IMR-90 (cell line): ENCODE measurements around the gene PRLR. TPM values are rescaled to one million over a fixed set of nuclear protein-coding genes. Genes with fewer than 3 reads are reported as not detected.

Experiments used
- ATAC-seq: fragments of 200-7000 bp; cut with Tn5 transposase; 2 replicates; pipeline ENCODE4 v1.9.1; 2020; ENCODE audit warnings: low read depth, mild to moderate bottlenecking, moderate library complexity
- BruUV-seq: library from RNA; stranded (reverse); fragments of 400-500 nt; replicated peaks from 2 replicates; lab custom pipeline; 2021; lab: Mats Ljungman, UMichigan
- CTCF ChIA-PET: fragments of 300-600 bp; formaldehyde crosslinking; extraction: SDS; loops from one replicate; lab custom pipeline; 2021; ENCODE audit warnings: antibody characterized with exemption; lab: Yijun Ruan, JAX
- POLR2A ChIA-PET: fragments of 300-600 bp; sonication (Branson Sonifier 250); formaldehyde crosslinking; loops from one replicate; lab custom pipeline; 2022; ENCODE audit warnings: antibody characterized with exemption; ENCODE audit not compliant: unreplicated experiment; lab: Charles Lee
- DNase-seq: peaks from one replicate; pipeline ENCODE4 v3.0.0; 2013
- H2AFZ ChIP-seq: replicated peaks from 2 replicates; pipeline ENCODE3; 2013; ENCODE audit warnings: low read length, mild to moderate bottlenecking; ENCODE audit not compliant: poor library complexity
- H2AK5ac ChIP-seq: 2 replicates; pipeline ENCODE4 v1.6.1; 2013; ENCODE audit warnings: low read depth, low read length, inconsistent platforms
- H2AK9ac ChIP-seq: replicated peaks from 2 replicates; pipeline ENCODE3; 2013; ENCODE audit warnings: mild to moderate bottlenecking, low read depth, low read length, moderate library complexity; ENCODE audit not compliant: poor library complexity
- H2BK120ac ChIP-seq: 2 replicates; pipeline ENCODE4 v1.6.1; 2013; ENCODE audit warnings: low read depth, low read length, inconsistent platforms
- H2BK15ac ChIP-seq: 3 replicates; pipeline ENCODE4 v1.6.1; 2013; ENCODE audit warnings: low read depth, low read length, inconsistent platforms
- H2BK20ac ChIP-seq: 2 replicates; pipeline ENCODE4 v1.6.1; 2013; ENCODE audit warnings: low read depth, mild to moderate bottlenecking, inconsistent platforms, low read length, moderate library complexity
- H2BK5ac ChIP-seq: 2 replicates; pipeline ENCODE4 v1.6.1; 2013; ENCODE audit warnings: mild to moderate bottlenecking, low read depth, low read length, inconsistent platforms; ENCODE audit not compliant: poor library complexity, severe bottlenecking
- H3K14ac ChIP-seq: replicated peaks from 2 replicates; pipeline ENCODE4 v1.6.1; 2013; ENCODE audit warnings: low read depth, low read length, inconsistent platforms
- H3K18ac ChIP-seq: 2 replicates; pipeline ENCODE4 v1.6.1; 2013; ENCODE audit warnings: low read depth, low read length, control low read depth
- H3K23ac ChIP-seq: 2 replicates; pipeline ENCODE4 v1.6.1; 2013; ENCODE audit warnings: low read depth, low read length, inconsistent platforms
- H3K27ac ChIP-seq: 2 replicates; pipeline ENCODE4 v1.5.1; 2013; ENCODE audit warnings: mild to moderate bottlenecking, control low read depth, low read length; ENCODE audit not compliant: insufficient read depth
- H3K27me3 ChIP-seq: 2 replicates; pipeline ENCODE4 v1.6.1; 2013; ENCODE audit warnings: low read length; ENCODE audit not compliant: control insufficient read depth, insufficient read depth
- H3K36me3 ChIP-seq: 2 replicates; pipeline ENCODE4 v1.6.1; 2013; ENCODE audit warnings: low read length, mixed read lengths; ENCODE audit not compliant: control insufficient read depth, insufficient read depth
- H3K4ac ChIP-seq: 2 replicates; pipeline ENCODE4 v1.6.1; 2013; ENCODE audit warnings: low read depth, low read length, inconsistent platforms
- H3K4me1 ChIP-seq: 2 replicates; pipeline ENCODE4 v1.6.1; 2013; ENCODE audit warnings: low read length, mixed read lengths; ENCODE audit not compliant: control insufficient read depth, insufficient read depth
- H3K4me2 ChIP-seq: 2 replicates; pipeline ENCODE4 v1.6.1; 2013; ENCODE audit warnings: low read depth, mild to moderate bottlenecking, control low read depth, low read length, moderate library complexity
- H3K4me3 ChIP-seq: 2 replicates; pipeline ENCODE4 v1.5.1; 2013; ENCODE audit warnings: low read depth, mild to moderate bottlenecking, control low read depth, low read length, moderate library complexity; ENCODE audit not compliant: insufficient read depth
- H3K56ac ChIP-seq: 2 replicates; pipeline ENCODE4 v1.6.1; 2013; ENCODE audit warnings: low read length, inconsistent platforms; ENCODE audit not compliant: insufficient read depth; ENCODE audit errors: extremely low read depth
- H3K79me1 ChIP-seq, 2 experiments: 2 replicates each; pipeline ENCODE4 v1.6.1; 2013; ENCODE audit warnings: low read length in 2 of 2, inconsistent platforms in 1 of 2, low read depth in 1 of 2
- H3K9ac ChIP-seq: 2 replicates; pipeline ENCODE4 v1.6.1; 2013; ENCODE audit warnings: low read depth, low read length, control low read depth
- H3K9me1 ChIP-seq: 2 replicates; pipeline ENCODE4 v1.6.1; 2013; ENCODE audit warnings: low read length, inconsistent platforms; ENCODE audit not compliant: insufficient read depth
- H3K9me3 ChIP-seq: 2 replicates; pipeline ENCODE4 v1.6.1; 2013; ENCODE audit warnings: low read length; ENCODE audit not compliant: control insufficient read depth, insufficient read depth
- H4K20me1 ChIP-seq: 2 replicates; pipeline ENCODE4 v1.6.1; 2013; ENCODE audit warnings: low read length, inconsistent platforms; ENCODE audit not compliant: insufficient read depth
- H4K5ac ChIP-seq: 2 replicates; pipeline ENCODE4 v1.6.1; 2013; ENCODE audit warnings: mild to moderate bottlenecking, low read depth, low read length, control low read depth
- H4K8ac ChIP-seq, 2 experiments: 2 replicates each; pipeline ENCODE4 v1.6.1; 2013; ENCODE audit warnings: low read depth in 2 of 2, low read length in 2 of 2, control low read depth in 1 of 2, inconsistent platforms in 1 of 2
- H4K91ac ChIP-seq: 2 replicates; pipeline ENCODE4 v1.6.1; 2013; ENCODE audit warnings: low read depth, low read length, inconsistent platforms; ENCODE audit not compliant: insufficient read depth
- CEBPB ChIP-seq: IDR thresholded peaks from 2 replicates; pipeline ENCODE4 v1.6.1; 2012; ENCODE audit warnings: low read depth, low read length, improper control_type of control experiment
- FOS ChIP-seq: fragments of 150-350 bp; IDR thresholded peaks from 2 replicates; pipeline ENCODE4 v1.6.1; 2016; ENCODE audit warnings: low read depth, low read length
- MAFK ChIP-seq: IDR thresholded peaks from 2 replicates; pipeline ENCODE4 v1.6.1; 2012; ENCODE audit warnings: low read depth, low read length, improper control_type of control experiment
- NFE2L2 ChIP-seq: fragments of 150-350 bp; IDR thresholded peaks from 2 replicates; pipeline ENCODE4 v1.6.1; 2016; ENCODE audit warnings: low read depth, mild to moderate bottlenecking, low read length
- POLR2A ChIP-seq: IDR thresholded peaks from 2 replicates; pipeline ENCODE4 v1.6.1; 2012; ENCODE audit warnings: mild to moderate bottlenecking, low read depth, low read length
- RFX5 ChIP-seq: IDR thresholded peaks from 2 replicates; pipeline ENCODE4 v1.8.0; 2012; ENCODE audit warnings: low read depth, mild to moderate bottlenecking, low read length, moderate library complexity
- WGBS, 2 experiments: methylation state at CpG; one replicate each; pipeline versions ENCODE4 v1.1.5 to v1.1.7; 2013; ENCODE audit warnings: missing lambda C conversion rate in 2 of 2; ENCODE audit not compliant: insufficient read length in 1 of 2; ENCODE audit errors: extremely low coverage in 2 of 2; 5-methylcytosine and 5-hydroxymethylcytosine counted together
- dilution Hi-C: fragments of 300-500 bp; cut with HindIII; formaldehyde crosslinking; loops from one replicate; pipeline ENCODE4 v1.14.3; 2018; ENCODE audit warnings: low sequenced_read_pairs; ENCODE audit not compliant: unreplicated experiment
- in situ Hi-C: fragments of 300-500 bp; cut with MboI; formaldehyde crosslinking; loops from 3 replicates; pipeline ENCODE4 v1.14.3; 2019; ENCODE audit warnings: low sequenced_read_pairs, inconsistent platforms, mixed read lengths
- intact Hi-C: fragments of 100-400 bp; cut with micrococcal nuclease; formaldehyde crosslinking; loops from 2 replicates; pipeline ENCODE4 v1.10.0; 2022
- polyA plus RNA-seq, 3 experiments: library from polyadenylated mRNA; depleted of rRNA; stranded (reverse); fragments of >200 nt; gene quantifications; 2 replicates each; pipeline ENCODE4 v1.2.3, GENCODE V29; 2012; ENCODE audit warnings: low replicate concordance in 1 of 3
- total RNA-seq: library from RNA; depleted of rRNA; stranded (reverse); fragments of >200 nt; gene quantifications from 2 replicates; pipeline ENCODE4 v1.2.3, GENCODE V29; 2012

Gene PRLR
- total and polyA plus RNA-seq, 2 of the 4 experiments (the other 2 are of a cell fraction): 0.24 to 0.54 TPM

DNA sequence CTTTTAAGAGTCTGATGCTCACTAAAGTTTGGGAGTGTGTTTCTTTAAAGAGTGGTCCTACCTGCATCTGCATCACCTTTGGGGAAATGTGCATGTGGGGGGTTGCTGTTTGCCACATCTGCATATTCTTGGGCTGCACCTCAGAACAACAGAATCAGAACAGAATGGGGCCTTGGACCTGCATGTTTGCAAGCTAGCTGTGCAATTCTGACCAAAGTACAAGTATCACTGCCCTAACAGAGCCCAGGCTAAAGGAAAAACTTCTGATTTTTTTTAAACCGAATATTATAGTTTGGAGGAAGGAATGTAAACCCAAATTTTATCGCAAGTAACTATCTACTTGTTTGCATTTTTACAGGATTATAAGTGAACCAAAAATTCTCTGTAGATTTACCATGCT, 34.2 kb upstream of the PRLR start:
- H3K9me3 ChIP-seq: no peaks in the 10 kb centered on the region
- no peaks in the 10 kb centered on the region for H3K4me1 ChIP-seq
- H2AFZ ChIP-seq: no peak overlapping the region
- dilution Hi-C loops: no loop called here
- no peak overlapping the region for H4K5ac ChIP-seq
- H2BK20ac ChIP-seq: no peak overlapping the region
- H3K23ac ChIP-seq: no peak overlapping the region
- H3K4me2 ChIP-seq: no peak overlapping the region
- H2AK9ac ChIP-seq: no peak overlapping the region
- H4K91ac ChIP-seq: no peak overlapping the region
- ATAC-seq (no peak), DNase-seq (no peak)
- in situ Hi-C loops: no loop called here
- intact Hi-C loops: no loop called here
- H3K9me1 ChIP-seq: no peaks in the 10 kb centered on the region
- H3K79me1 ChIP-seq: no peaks in the 10 kb centered on the region
- no CpG with 5 or more reads among the region's 2 CpGs for WGBS, 2 experiments
- H3K9ac ChIP-seq: no peak overlapping the region
- no peak overlapping the region for H3K27ac ChIP-seq
- ChIA-PET POLR2A (no interaction called here), CTCF (no interaction called here)
- H2BK15ac ChIP-seq: no peak overlapping the region
- no peak overlapping the region for H2BK120ac ChIP-seq
- H3K36me3 ChIP-seq: no peaks in the 10 kb centered on the region
- H3K56ac ChIP-seq: no peak overlapping the region
- H3K27me3 ChIP-seq: no peaks in the 10 kb centered on the region
- TF ChIP-seq NFE2L2 (no peak), CEBPB (no peak), POLR2A (no peak), FOS (no peak), MAFK (no peak), RFX5 (no peak)
- no peaks in the 10 kb centered on the region for H4K20me1 ChIP-seq
- H2AK5ac ChIP-seq: no peak overlapping the region
- no peak overlapping the region for H3K4ac ChIP-seq
- no peak overlapping the region for H3K4me3 ChIP-seq
- no TSS peak for BruUV-seq
- H3K14ac ChIP-seq: no peak overlapping the region
- H3K18ac ChIP-seq: no peak overlapping the region
- no peak overlapping the region for H4K8ac ChIP-seq
- no peak overlapping the region for H2BK5ac ChIP-seq
